Measurements from ENCODE around the gene CSMD2. TPM values are rescaled to one million over a fixed set of nuclear protein-coding genes. Genes with fewer than 3 reads are reported as not detected.

The CSMD2 gene
- polyA plus RNA-seq, 1 experiment, result 1.8 TPM

GRCh38 chr1:33810571-33810970, 354.5 kb downstream of the CSMD2 start:
- POLR2A ChIA-PET, result no interaction called here
- Histone ChIP-seq H3K36me3 (ENCODE audit: control insufficient read depth, insufficient read depth, low read length) (no peaks in the 10 kb centered on the region), H3K27me3 (ENCODE audit: control insufficient read depth, insufficient read depth, low read length) (no peaks in the 10 kb centered on the region; the same call in 1 of the 2 replicates), H3K4me3 (ENCODE audit: low read depth, low read length) (no peak overlapping the region)
- CTCF ChIA-PET, result no interaction called here
- no peak for TF ChIP-seq CTCF (IDR thresholded peaks at IDR 0.05; ENCODE audit: insufficient read depth, low read depth, low read length)
- no peak for DNase-seq (ENCODE audit: low read depth)

GRCh38 chr1:33805988-33806387, 359.0 kb downstream of the CSMD2 start:
- ChIA-PET CTCF (no interaction called here), POLR2A (no interaction called here)

GRCh38 chr1:33802268-33802667, 362.8 kb downstream of the CSMD2 start:
- no peak for DNase-seq (ENCODE audit: low read depth)
- H3K4me3 ChIP-seq (ENCODE audit: low read depth, low read length), result no peak overlapping the region
- CTCF ChIA-PET, result interaction anchor here (0.6 kb wide), 2 partner anchors 9 to 47 kb away, joined by 3 read pairs; no protein-coding TSS in a partner anchor

More at GRCh38 chr1:33805988-33806387, 359.0 kb downstream of the CSMD2 start:
- H3K27me3 ChIP-seq (ENCODE audit: control insufficient read depth, insufficient read depth, low read length), result no peaks in the 10 kb centered on the region; the same call in 1 of the 2 replicates
- no peak for TF ChIP-seq CTCF (IDR thresholded peaks at IDR 0.05; ENCODE audit: insufficient read depth, low read depth, low read length)
- H3K36me3 ChIP-seq (ENCODE audit: control insufficient read depth, insufficient read depth, low read length), result no peaks in the 10 kb centered on the region
- DNase-seq (ENCODE audit: low read depth), result no peak
- no peak overlapping the region for H3K4me3 ChIP-seq (ENCODE audit: low read depth, low read length)

GRCh38 chr1:33797849-33798248, 367.2 kb downstream of the CSMD2 start:
- TF ChIP-seq CTCF (IDR thresholded peaks at IDR 0.05; ENCODE audit: insufficient read depth, low read depth, low read length), result no peak
- ChIA-PET POLR2A (no interaction called here), CTCF (no interaction called here)
- no peak for DNase-seq (ENCODE audit: low read depth)
- no peaks in the 10 kb centered on the region for H3K27me3 ChIP-seq (ENCODE audit: control insufficient read depth, insufficient read depth, low read length)
- H3K36me3 ChIP-seq (ENCODE audit: control insufficient read depth, insufficient read depth, low read length), result no peaks in the 10 kb centered on the region
- H3K4me3 ChIP-seq (ENCODE audit: low read depth, low read length), result no peak overlapping the region

More at GRCh38 chr1:33802268-33802667, 362.8 kb downstream of the CSMD2 start:
- TF ChIP-seq CTCF (IDR thresholded peaks at IDR 0.05; ENCODE audit: insufficient read depth, low read depth, low read length), result no peak
- POLR2A ChIA-PET, result no interaction called here
- Histone ChIP-seq H3K27me3 (ENCODE audit: control insufficient read depth, insufficient read depth, low read length) (no peaks in the 10 kb centered on the region), H3K36me3 (ENCODE audit: control insufficient read depth, insufficient read depth, low read length) (no peaks in the 10 kb centered on the region)

- no peak overlapping the region for H3K4me3 ChIP-seq (ENCODE audit: low read depth, low read length)
- H3K27me3 ChIP-seq (ENCODE audit: control insufficient read depth, insufficient read depth, low read length), result no peaks in the 10 kb centered on the region
- TF ChIP-seq CTCF (IDR thresholded peaks at IDR 0.05; ENCODE audit: insufficient read depth, low read depth, low read length), result no peak
- no peak for DNase-seq (ENCODE audit: low read depth)
- CTCF ChIA-PET, result no interaction called here
- POLR2A ChIA-PET, result no interaction called here
- no peaks in the 10 kb centered on the region for H3K36me3 ChIP-seq (ENCODE audit: control insufficient read depth, insufficient read depth, low read length)
These were observed 372.4 kb downstream of the CSMD2 start for GRCh38 chr1:33792651-33793050.

All from BJ (cell line).